Measurements from ENCODE around the gene KIT. TPM values are rescaled to one million over a fixed set of nuclear protein-coding genes. Genes with fewer than 3 reads are reported as not detected.

KIT gene
- total RNA-seq, 1 experiment from 2014 or later, result 0.02 TPM

DNA sequence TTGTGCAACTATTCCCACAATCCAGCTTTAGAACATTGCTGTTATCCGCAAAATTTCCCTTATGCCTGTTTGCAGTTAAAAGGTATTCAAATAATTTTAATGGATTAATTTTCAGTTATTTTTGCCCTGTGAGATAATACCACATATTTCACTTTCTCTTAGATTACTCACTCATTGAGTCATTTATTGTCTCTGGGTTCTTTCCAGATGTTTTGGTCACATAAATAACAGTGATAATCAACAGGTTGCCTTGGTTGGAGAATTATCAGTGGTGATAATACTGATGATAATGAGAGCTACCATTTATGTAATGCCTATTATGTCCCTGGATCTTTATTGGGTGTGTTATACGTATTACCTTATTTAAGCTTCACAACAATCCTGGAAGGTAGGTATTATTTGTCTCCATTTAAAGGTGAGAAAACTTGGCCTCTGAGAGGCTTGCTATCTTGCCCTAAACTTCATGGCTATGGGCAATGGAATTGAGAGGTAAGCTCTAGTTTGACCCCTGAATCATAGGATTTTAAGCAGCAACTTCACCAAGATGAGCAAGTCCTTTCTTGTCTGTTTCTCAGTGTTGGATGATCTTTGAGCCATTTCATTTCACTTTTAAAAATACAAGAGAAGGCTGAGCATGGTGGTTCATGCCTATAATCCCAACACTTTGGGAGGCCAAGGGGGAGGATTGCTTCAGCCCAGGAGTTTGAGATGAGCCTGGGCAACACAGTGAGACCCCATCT lies 87.4 kb downstream of the KIT start:
- peak; percentile 3 for DNase-seq (ENCODE audit: low read depth)

GRCh38 chr4:54746218-54746617 lies 88.5 kb downstream of the KIT start:
- peak; percentile 78 for DNase-seq (ENCODE audit: low read depth)

DNA sequence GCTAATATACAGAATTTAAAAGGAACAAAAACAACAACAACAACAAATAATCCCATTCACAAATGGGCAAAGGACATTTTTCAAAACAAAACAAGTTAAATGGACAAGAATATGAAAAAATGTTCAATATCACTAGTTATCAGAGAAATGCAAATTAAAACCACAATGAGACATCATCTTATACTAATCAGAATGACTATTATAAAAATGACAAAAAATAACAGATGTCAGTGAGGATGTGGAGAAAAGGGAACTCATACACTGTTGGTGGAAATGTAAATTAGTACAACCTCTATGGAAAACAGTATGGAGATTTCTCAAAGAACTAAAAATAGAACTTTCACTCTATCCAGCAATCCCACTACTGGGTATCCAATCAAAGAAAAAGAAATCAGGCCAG lies 92.6 kb downstream of the KIT start:
- DNase-seq (ENCODE audit: low read depth), result no peak

DNA sequence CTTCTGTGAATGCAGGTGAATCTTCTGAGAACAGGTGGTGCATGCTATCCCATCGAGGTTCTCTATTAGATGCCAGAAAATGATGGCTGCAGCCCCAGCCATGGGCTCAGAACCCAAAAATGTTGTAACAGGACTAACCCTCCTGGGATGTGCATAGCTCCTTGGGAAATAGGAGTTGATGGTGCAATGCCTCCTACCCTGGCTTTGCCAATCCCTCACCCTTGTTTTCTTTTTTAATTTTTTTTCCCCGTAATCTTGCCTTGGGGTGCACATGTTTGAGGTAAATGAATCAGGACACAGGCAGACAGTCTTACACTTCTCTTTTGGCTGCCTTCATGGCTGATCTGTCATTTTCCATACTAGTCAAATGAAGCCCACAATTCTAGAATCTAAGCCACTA lies 96.6 kb downstream of the KIT start:
- DNase-seq (ENCODE audit: low read depth), result no peak

GRCh38 chr4:54764476-54764875 lies 106.7 kb downstream of the KIT start:
- DNase-seq (ENCODE audit: low read depth), result no peak

- DNase-seq (ENCODE audit: low read depth), result no peak
Observed at GRCh38 chr4:54767376-54767775, 109.6 kb downstream of the KIT start.

DNA sequence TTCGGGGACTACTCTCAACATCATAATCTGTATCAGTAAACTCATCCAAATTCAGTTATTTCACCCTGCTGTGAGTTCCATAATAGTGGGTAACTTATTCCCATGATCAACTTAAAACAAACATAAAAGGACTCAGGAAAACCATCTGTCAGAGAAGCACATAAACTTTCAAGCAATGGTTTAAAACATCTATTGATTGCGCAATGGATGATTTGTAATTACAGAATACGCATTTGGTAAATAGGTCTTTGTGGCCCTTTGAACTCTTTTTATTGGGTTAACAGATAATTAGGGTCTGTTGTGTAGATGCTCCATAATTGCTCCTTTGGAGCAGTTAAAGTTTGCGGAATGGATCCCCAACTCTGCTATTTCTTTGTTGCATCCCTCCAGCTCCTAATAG lies 115.3 kb downstream of the KIT start:
- no peak for DNase-seq (ENCODE audit: low read depth)

DNA sequence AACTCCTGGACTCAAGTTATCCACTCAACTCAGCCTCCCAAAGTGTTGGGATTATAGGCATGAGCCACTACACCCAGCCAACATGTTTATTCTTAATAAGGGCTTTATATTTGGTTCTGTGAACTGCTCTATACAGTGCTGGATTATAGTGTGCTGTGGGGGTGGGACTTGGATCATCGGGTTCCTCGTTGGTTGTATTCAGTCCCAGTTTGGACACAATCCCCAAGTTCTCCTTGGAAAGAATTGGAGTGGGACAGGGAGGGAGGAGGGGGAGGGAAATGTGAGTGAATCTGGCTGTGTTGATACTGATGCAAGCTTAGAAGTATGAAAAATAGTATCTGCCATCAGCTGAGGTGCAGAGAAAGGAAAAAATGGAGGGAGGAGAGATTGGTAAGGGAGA lies 121.3 kb downstream of the KIT start:
- DNase-seq (ENCODE audit: low read depth), result no peak

DNA sequence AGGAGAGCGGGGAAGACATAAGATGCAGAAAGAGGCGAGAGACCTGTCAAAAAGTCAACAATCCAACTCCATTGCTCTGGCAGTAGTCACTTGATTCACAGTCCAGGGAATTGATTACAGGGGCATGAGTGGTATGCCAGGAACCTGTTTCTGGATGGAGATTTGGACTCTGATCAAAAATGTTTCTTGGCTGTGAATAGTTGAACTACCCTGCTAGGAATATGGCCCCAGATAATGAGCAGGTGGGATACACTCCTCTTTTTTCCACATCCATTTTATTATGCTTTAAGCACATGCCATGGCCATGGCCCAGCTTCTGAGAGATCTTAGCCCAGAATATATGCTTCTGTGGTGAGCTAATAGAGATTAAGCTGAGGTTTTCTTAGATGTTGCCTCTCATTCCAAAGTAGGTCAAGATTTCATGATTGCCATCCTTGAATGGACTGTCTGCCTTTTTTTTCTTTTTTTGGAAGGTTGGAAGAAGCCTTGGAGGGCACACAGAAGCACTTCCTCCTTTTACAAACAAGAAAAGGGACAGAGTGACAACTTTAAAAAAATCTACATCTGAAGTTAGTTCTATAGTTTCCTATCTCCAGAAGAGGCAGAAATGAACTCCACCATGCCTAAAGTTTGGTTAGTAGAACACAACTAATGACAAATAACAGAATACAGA lies 121.9 kb downstream of the KIT start:
- DNase-seq (ENCODE audit: low read depth), result no peak

DNA sequence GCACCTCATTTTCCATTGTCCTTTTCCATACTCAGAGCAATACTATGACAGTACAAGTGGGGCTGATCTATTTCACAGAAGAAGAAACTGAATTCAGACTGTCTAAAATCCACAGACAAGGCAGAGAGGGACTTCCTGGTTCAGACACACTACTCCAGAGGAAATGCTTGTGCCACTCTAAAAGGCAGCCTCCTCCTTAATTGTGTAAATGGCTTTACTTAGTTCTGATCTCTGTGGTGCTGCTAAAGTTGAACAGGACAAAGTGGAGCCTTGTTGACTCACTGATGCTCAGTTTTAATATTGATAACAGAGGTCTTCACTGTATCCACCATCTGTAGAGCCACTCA lies 122.4 kb downstream of the KIT start:
- no peak for DNase-seq (ENCODE audit: low read depth)

DNA sequence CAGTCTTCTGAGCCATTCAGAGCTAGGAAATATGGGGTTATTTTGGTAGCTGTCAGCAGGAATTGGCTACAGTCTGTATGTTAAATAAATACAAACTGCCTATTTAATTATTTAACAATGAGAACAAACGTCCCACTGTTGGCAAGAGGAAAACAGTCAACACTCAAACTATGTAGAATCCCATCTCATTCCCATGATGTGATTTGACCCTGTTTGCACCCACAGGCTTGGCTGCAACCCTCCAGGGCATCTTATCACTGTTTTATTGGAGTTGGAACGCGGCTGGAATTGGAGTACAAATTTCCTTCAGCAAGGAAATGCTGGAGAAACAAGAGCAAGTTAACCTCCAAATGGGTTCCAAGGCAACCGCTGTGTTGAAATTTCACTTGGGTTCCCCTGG lies 124.0 kb downstream of the KIT start:
- peak; percentile 53 for DNase-seq (ENCODE audit: low read depth)

- no peak for DNase-seq (ENCODE audit: low read depth)
Observed at GRCh38 chr4:54783402-54784110, 125.8 kb downstream of the KIT start.

- DNase-seq (ENCODE audit: low read depth), result peak; percentile 24
Observed at GRCh38 chr4:54784161-54784671, 126.5 kb downstream of the KIT start.
